Dermis lymphatic vessel endothelial cell (primary cell): ENCODE results near the gene AZGP1. TPM values are rescaled to one million over a fixed set of nuclear protein-coding genes. Genes with fewer than 3 reads are reported as not detected.

ENCODE experiments used
- total RNA-seq: library from RNA; depleted of rRNA; stranded (reverse); fragments of >200 nt; gene quantifications from 2 replicates; pipeline ENCODE4 v1.2.1, GENCODE V29; 2014

The AZGP1 gene
- not detected in 2 replicates for total RNA-seq

DNA sequence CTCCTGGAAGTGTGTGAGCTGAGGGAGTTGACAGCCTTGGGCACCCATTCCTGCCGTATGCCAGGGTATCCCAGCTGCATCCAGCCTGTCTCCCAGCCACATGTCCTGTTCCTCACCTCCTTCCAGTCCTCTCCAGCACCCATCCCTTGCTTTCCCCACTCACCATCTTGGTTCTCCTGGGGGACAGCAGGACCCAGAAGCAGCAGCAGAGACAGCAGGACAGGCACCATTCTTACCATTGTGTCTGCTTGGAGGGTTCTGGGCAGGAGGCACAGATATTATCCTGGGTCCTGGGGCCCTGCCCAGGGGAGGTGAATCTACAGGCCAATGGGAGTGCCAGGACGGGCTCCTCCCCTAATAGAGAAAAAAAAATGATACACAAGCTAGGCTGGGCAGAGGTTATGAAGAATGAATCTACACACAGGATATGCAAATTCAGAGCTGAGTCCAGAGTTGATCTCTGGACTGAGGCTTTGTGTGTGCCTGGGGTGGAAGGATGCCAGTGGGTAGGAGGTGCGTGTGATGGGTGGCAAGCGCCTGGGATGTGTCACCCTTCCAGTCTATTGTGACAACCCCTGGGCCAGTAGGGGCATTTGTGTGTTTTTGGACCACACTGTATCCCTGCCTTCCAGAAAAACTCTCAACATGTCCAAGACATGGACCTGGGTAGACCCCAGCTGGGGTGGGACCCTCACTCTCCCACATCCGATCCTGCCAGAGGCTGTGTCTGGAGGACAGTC lies at the start of gene AZGP1:
Gene AZGP1, minus strand, starts transcription at position 250 of the 740 bp plus-strand sequence. Its CDS starts 11 bp downstream, at position 239.

GRCh38 chr7:100015232-100016214 lies 39.7 kb upstream of the AZGP1 start, which contains the start of gene ZKSCAN1:
ZKSCAN1 (plus strand) TSS chr7:100015596; CDS start chr7:100023507, 7,911 bp downstream.

DNA sequence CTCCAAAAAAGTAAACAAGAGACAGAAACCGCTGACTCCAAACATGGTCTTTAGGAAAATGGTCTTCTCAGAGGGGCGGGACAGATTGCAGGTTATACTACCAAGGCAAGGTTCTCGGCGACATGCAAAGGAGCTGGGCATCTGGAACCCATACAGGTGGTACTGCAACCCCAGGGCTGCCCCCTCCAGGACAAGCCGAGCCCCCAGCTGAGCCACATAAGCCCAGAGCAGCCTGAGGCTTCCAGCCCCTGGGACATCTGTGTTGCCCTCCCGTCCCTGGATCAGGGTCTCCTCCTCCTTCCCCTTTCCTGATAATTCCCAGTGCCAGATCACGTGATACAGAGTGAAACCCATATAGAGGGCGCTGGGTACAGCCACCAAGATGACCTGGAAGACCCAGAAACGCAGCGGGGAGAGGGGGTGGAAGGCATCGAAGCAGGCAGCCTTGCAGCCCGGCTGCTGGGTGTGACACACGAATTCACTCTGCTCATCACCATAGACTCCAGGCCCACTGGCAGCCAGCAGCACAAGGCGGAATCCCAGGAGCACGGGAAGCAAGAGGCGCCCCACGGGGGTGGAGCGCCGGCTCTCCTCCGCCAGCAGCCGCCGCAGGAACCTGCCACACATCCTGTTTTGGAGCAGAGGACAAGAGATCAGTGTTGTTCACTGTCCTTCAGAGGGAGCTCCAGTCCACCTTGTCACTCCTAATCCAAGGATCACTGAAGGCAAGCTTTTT lies 46.7 kb downstream of the AZGP1 start, which contains the start of gene GJC3:
Gene GJC3, minus strand, starts transcription at position 627 of the 736 bp plus-strand sequence. Its CDS starts 0 bp downstream, at position 627.

GRCh38 chr7:99918959-99919813 lies 56.6 kb downstream of the AZGP1 start, which contains the start of gene TRIM4:
TRIM4 (minus strand) TSS chr7:99919530; CDS start chr7:99919401, 129 bp downstream.

Other genes starting within 250 kb of the AZGP1 start
- not detected in 2 replicates for gene CYP3A7, start 240.8 kb downstream of the AZGP1 start, total RNA-seq
- not detected in 2 replicates for gene CYP3A4, start 191.8 kb downstream of the AZGP1 start, total RNA-seq
- gene CYP3A43, start 148.0 kb downstream of the AZGP1 start, total RNA-seq = not detected in 2 replicates
- 0.11 and 0.17 TPM in 2 replicates for gene OR2AE1, start 99.0 kb downstream of the AZGP1 start, total RNA-seq
- 17.4 and 23.2 TPM in 2 replicates for gene TRIM4, start 56.5 kb downstream of the AZGP1 start, total RNA-seq
- gene GJC3, start 46.4 kb downstream of the AZGP1 start, total RNA-seq = 0.87 and 1.0 TPM in 2 replicates
- 28.8 and 38.8 TPM in 2 replicates for gene ZKSCAN1, start 39.6 kb upstream of the AZGP1 start, total RNA-seq
- gene ZSCAN21, start 73.7 kb upstream of the AZGP1 start, total RNA-seq = 8.0 and 8.2 TPM in 2 replicates
- gene ZNF3, start 105.7 kb upstream of the AZGP1 start, total RNA-seq = 26.3 and 33.3 TPM in 2 replicates
- 44.3 and 54.3 TPM in 2 replicates for gene COPS6, start 112.9 kb upstream of the AZGP1 start, total RNA-seq
- gene MCM7, start 125.4 kb upstream of the AZGP1 start, total RNA-seq = 27.5 and 34.8 TPM in 2 replicates
- gene AP4M1, start 125.6 kb upstream of the AZGP1 start, total RNA-seq = 14.3 and 15.6 TPM in 2 replicates
- gene TAF6, start 143.3 kb upstream of the AZGP1 start, total RNA-seq = 18.5 and 20.0 TPM in 2 replicates
- 29.8 and 33.4 TPM in 2 replicates for gene CNPY4, start 143.6 kb upstream of the AZGP1 start, total RNA-seq
- gene MBLAC1, start 150.9 kb upstream of the AZGP1 start, total RNA-seq = 1.8 and 2.8 TPM in 2 replicates
- 105 and 108 TPM in 2 replicates for gene LAMTOR4, start 172.9 kb upstream of the AZGP1 start, total RNA-seq
- gene TRAPPC14, start 182.7 kb upstream of the AZGP1 start, total RNA-seq = 4.3 and 5.6 TPM in 2 replicates
- 0.09 TPM in 1 of 2 replicates, not detected in the other for gene GAL3ST4, start 192.6 kb upstream of the AZGP1 start, total RNA-seq
- gene GPC2, start 201.3 kb upstream of the AZGP1 start, total RNA-seq = 1.3 and 3.5 TPM in 2 replicates
- 0.33 and 0.60 TPM in 2 replicates for gene STAG3, start 201.9 kb upstream of the AZGP1 start, total RNA-seq
- 2.6 TPM in 1 of 2 replicates, not detected in the other for gene PVRIG, start 243.9 kb upstream of the AZGP1 start, total RNA-seq